Osteocyte (in vitro differentiated cells): ENCODE measurements around the gene ZFTA. TPM values are rescaled to one million over a fixed set of nuclear protein-coding genes. Genes with fewer than 3 reads are reported as not detected.

Experiments used
- DNase-seq: peaks from one replicate; pipeline ENCODE4 v3.0.0; 2021; ENCODE audit warnings: mixed read lengths; ENCODE audit not compliant: unreplicated experiment; ENCODE audit errors: extremely low spot score
- H3K27ac Mint-ChIP-seq: one replicate; pipeline ENCODE4 v1.8.0; 2021; ENCODE audit warnings: mild to moderate bottlenecking, mixed read lengths; ENCODE audit not compliant: unreplicated experiment
- H3K27me3 Mint-ChIP-seq: one replicate; pipeline ENCODE4 v1.8.0; 2021; ENCODE audit warnings: mixed read lengths; ENCODE audit not compliant: unreplicated experiment
- H3K36me3 Mint-ChIP-seq: one replicate; pipeline ENCODE4 v1.8.0; 2021; ENCODE audit warnings: mixed read lengths; ENCODE audit not compliant: unreplicated experiment
- H3K4me1 Mint-ChIP-seq: one replicate; pipeline ENCODE4 v1.8.0; 2021; ENCODE audit warnings: mixed read lengths; ENCODE audit not compliant: unreplicated experiment
- H3K4me3 Mint-ChIP-seq: one replicate; pipeline ENCODE4 v1.8.0; 2021; ENCODE audit warnings: mild to moderate bottlenecking, moderate library complexity, mixed read lengths; ENCODE audit not compliant: unreplicated experiment
- H3K9me3 Mint-ChIP-seq: one replicate; pipeline ENCODE4 v1.8.0; 2021; ENCODE audit warnings: mixed read lengths; ENCODE audit not compliant: unreplicated experiment
- total RNA-seq: library from RNA; stranded (reverse); gene quantifications from 2 replicates; pipeline ENCODE4 v1.2.1, GENCODE V29; 2021
- TF ChIP-seq, protein P1 (sequence below): fragments of 200-600 bp; sonication (generic); IDR thresholded peaks from 2 replicates; pipeline ENCODE4 v1.5.0; 2021; ENCODE audit warnings: antibody characterized with exemption, mild to moderate bottlenecking, moderate library complexity

Gene ZFTA
- total RNA-seq, 1 donor from 2014 or later, result 32.1 TPM

DNA sequence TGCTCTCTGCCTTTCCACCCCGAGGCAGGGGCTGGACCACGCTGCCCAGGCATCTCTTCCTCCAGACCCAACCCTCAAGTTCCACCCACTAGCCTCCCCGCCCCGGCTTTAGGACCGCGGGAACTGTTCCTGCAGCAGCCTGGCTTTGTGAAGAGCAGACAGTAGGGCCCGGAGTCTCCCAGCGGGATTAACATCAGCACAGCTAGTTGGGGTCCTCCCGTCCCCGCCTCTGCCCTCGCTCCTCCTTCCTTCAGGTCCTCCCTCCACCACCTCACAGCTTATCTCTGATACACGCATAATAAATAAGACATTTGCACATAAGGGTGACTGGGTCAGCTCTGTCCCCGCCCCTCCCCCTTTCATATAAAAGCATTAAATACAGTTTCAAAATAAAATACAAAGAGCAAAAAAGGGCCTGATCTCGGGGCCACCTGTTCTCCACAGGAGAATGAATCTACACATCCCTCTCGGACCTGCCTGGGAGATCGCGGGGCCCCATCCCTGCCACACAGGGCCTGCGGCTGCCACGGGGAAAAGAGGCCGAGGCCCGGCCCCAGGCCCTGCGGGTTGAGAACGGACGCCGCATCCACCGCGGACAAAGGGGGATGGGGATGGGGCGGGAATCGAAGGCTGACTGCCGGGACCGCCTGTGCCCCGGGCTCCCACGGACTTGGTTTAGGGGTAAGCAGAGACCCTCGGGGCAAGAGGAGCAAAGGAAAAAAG, 6.5 kb downstream of the ZFTA start:
- H3K27ac Mint-ChIP-seq, result peak overlapping the region; percentile 42
- H3K27me3 Mint-ChIP-seq, result no peaks in the 10 kb centered on the region
- DNase-seq, result no peak
- peaks cover 29% of the 10 kb centered on the region for H3K4me1 Mint-ChIP-seq
- TF ChIP-seq, protein P1, sequence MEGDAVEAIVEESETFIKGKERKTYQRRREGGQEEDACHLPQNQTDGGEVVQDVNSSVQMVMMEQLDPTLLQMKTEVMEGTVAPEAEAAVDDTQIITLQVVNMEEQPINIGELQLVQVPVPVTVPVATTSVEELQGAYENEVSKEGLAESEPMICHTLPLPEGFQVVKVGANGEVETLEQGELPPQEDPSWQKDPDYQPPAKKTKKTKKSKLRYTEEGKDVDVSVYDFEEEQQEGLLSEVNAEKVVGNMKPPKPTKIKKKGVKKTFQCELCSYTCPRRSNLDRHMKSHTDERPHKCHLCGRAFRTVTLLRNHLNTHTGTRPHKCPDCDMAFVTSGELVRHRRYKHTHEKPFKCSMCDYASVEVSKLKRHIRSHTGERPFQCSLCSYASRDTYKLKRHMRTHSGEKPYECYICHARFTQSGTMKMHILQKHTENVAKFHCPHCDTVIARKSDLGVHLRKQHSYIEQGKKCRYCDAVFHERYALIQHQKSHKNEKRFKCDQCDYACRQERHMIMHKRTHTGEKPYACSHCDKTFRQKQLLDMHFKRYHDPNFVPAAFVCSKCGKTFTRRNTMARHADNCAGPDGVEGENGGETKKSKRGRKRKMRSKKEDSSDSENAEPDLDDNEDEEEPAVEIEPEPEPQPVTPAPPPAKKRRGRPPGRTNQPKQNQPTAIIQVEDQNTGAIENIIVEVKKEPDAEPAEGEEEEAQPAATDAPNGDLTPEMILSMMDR, result no peak
- H3K36me3 Mint-ChIP-seq, result peaks cover 17% of the 10 kb centered on the region
- no peak overlapping the region for H3K4me3 Mint-ChIP-seq
- H3K9me3 Mint-ChIP-seq, result no peaks in the 10 kb centered on the region

DNA sequence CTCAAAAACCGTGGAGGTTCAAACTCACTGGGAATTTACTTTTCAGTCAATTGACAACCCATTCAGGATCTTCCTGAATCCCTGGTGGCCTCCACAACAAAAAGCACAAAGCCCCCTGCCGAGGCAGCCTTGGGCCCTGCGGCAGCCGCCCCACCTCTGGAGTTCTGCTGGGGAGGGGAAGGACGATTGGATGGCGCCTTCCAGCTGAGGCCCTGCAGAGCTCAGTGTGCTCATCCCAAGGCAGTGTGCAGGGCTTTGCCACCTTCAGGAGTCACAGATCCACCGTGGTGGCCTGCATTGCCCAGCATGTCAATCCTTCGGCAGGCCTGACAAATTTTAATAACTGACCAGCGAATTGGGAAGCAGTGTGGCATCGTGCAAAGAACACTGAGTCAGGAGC, 7.4 kb downstream of the ZFTA start:
- H3K27ac Mint-ChIP-seq, result peak overlapping the region; percentile 23
- H3K36me3 Mint-ChIP-seq, result peaks cover 16% of the 10 kb centered on the region
- TF ChIP-seq, protein P1, result no peak
- peaks cover 21% of the 10 kb centered on the region for H3K4me1 Mint-ChIP-seq
- H3K4me3 Mint-ChIP-seq, result no peak overlapping the region
- no peaks in the 10 kb centered on the region for H3K27me3 Mint-ChIP-seq
- no peaks in the 10 kb centered on the region for H3K9me3 Mint-ChIP-seq
- DNase-seq, result no peak

DNA sequence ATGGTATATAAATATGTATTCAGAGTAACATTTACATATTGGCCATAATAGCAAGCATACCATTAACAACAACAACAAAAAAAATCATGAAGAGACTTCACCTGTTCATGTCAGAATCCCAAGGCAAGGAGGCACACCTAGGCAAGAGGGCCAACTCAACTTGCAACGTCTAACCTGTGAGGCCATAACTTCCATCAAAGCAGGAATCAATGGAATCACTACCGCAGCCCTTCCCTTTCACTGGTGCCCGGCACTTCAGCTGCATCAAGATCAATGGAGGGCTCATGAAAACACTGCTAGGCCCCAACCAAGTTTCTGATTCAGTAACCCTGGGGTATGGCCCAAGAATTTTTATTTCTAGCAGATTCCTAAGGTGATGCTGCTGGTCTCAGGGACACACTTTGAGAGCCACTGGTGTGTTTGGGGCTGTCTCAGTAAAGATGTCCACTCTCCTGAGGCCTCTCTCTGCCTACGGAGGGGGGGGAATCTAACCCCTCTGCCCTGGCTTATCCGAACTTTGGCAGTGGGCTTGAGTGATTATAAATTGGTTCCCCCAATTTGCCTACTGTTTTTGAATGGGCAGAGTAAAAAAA, 8.0 kb downstream of the ZFTA start:
- H3K27me3 Mint-ChIP-seq, result no peaks in the 10 kb centered on the region
- TF ChIP-seq, protein P1, result no peak
- no peak overlapping the region for H3K27ac Mint-ChIP-seq
- no peaks in the 10 kb centered on the region for H3K9me3 Mint-ChIP-seq
- no peak for DNase-seq
- no peak overlapping the region for H3K4me3 Mint-ChIP-seq
- peaks cover 16% of the 10 kb centered on the region for H3K36me3 Mint-ChIP-seq
- H3K4me1 Mint-ChIP-seq, result peaks cover 16% of the 10 kb centered on the region

DNA sequence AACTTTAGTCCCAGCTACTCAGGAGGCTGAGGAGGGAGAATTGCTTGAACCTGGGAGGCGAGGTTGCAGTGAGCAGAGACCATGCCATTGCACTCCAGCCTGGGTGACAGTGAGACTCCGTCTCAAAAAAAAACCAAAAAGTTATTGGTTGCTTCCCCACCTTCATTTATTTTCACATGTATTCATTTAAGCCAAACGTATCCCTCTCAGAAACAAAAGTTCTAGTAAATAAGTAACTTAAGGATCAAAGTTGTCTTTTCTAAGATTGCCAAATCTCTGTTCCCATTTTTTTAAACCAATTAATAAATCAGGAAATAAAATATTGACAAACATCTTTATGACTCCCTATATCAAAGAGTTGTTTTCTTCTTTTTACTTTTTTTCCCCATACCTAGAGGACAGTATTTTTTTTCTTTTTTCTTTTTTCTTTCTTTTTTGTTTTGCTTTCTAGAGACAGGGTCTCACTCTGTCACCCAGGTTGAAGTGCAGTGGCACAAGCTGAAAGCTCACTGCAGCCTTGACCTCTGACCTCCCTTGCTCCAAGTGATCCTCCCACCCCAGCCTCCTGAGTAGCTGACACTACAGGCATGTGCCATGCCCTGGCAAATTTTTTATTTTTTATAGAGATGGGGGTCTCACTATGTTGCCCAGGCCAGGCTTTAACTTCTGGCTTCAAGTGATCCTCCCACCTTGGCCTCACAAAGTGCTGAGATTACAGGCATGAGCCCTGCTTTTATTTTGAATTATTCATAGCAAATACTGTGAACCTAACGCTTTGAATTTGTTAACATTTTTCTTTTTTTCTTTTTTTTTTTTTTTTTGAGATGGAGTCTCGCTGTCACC, 11.4 kb downstream of the ZFTA start:
- Mint-ChIP-seq H3K4me1 (peaks cover 11% of the 10 kb centered on the region), H3K4me3 (no peak overlapping the region), H3K36me3 (peaks cover 25% of the 10 kb centered on the region), H3K9me3 (no peaks in the 10 kb centered on the region), H3K27ac (no peak overlapping the region), H3K27me3 (no peaks in the 10 kb centered on the region)
- TF ChIP-seq, protein P1, result no peak
- no peak for DNase-seq

DNA sequence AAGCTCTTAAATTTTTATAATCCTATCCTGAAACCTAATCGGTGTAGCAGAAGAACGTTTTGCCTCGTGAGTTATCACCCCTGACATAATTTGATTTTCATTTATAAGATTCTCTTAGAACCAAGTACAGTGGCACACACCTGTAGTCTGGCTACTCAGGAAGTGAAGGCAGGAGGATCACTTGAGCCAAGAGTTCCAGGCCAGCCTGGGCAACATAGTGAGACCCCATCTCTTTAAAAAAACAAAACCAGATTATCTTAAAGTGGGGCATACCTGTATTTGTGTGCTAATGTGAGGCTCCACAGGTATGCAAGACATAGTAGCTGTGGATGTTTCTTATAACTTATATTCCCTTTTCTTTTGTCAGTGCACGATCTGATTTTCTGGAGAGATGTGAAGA, 19.0 kb downstream of the ZFTA start:
- Mint-ChIP-seq H3K4me1 (peaks cover 1% of the 10 kb centered on the region), H3K27me3 (no peaks in the 10 kb centered on the region), H3K9me3 (no peaks in the 10 kb centered on the region), H3K4me3 (no peak overlapping the region), H3K36me3 (peaks cover 24% of the 10 kb centered on the region), H3K27ac (no peak overlapping the region)
- no peak for DNase-seq
- TF ChIP-seq, protein P1, result no peak
